Neural cell (in vitro differentiated cells): ENCODE results near the gene FMNL1.

ENCODE experiments used
- CTCF ChIP-seq: fragments of 450-650 bp; IDR thresholded peaks from 2 replicates; pipeline ENCODE4 v1.5.1; 2014; ENCODE audit warnings: antibody characterized with exemption, mild to moderate bottlenecking, moderate library complexity; ENCODE audit not compliant: poor library complexity, severe bottlenecking
- EZH2 ChIP-seq: fragments of 200-600, 300-800 bp; shearing (Covaris generic), sonication (generic); IDR thresholded peaks from 2 replicates; pipeline ENCODE4 v1.6.1; 2014; ENCODE audit warnings: antibody characterized with exemption, low read length, borderline replicate concordance, mild to moderate bottlenecking; ENCODE audit not compliant: insufficient read depth, poor library complexity, severe bottlenecking
- RAD21 ChIP-seq: fragments of 450-650 bp; conservative IDR thresholded peaks from 2 replicates; pipeline ENCODE4 v1.6.1; 2014; ENCODE audit warnings: antibody characterized with exemption, mild to moderate bottlenecking, moderate library complexity

GRCh38 chr17:45289301-45290268 lies 67.9 kb downstream of the FMNL1 start:
- TF ChIP-seq CTCF (no peak), EZH2 (no peak), RAD21 (no peak)
